ENCODE data around the gene EMC10.

The EMC10 gene

GRCh38 chr19:50453243-50453642 lies 23.1 kb upstream of the EMC10 start:
- DNase-seq, result no peak
- ChIA-PET CTCF (interaction anchor here (0.6 kb wide), 1 partner anchor 96 kb away, joined by 3 read pairs; no protein-coding TSS in a partner anchor), POLR2A (no interaction called here)
- H3K27me3 ChIP-seq (replicated peaks in 2 of 5; ENCODE audit: control insufficient read depth in 4 of 5, insufficient read depth in 5 of 5, low read length in 4 of 5), result peaks cover 0 to 18% (median 5%) of the 10 kb centered on the region in 5 experiments
- WGBS (ENCODE audit: insufficient coverage), result 100% methylated on average over 2 of the region's 3 CpGs
- no peak overlapping the region for H3K27ac ChIP-seq (ENCODE audit: insufficient read depth in 1 of 2, low read depth in 1 of 2, low read length in 2 of 2, poor library complexity in 1 of 2, severe bottlenecking in 2 of 2)
- H3K9me3 ChIP-seq (ENCODE audit: control extremely low read depth in 1 of 5, control insufficient read depth in 4 of 5, insufficient read depth in 2 of 5, low read depth in 1 of 5, low read length in 4 of 5), result no peaks in the 10 kb centered on the region
- no peaks in the 10 kb centered on the region for H3K4me1 ChIP-seq (ENCODE audit: control extremely low read depth in 1 of 4, control insufficient read depth in 4 of 4, insufficient read depth in 4 of 4, low read length in 3 of 4)
- H3K4me3 ChIP-seq (ENCODE audit: control insufficient read depth in 1 of 7, extremely low read depth in 1 of 7, insufficient read depth in 4 of 7, low read depth in 2 of 7, low read length in 6 of 7), result no peak overlapping the region
- H3K36me3 ChIP-seq (ENCODE audit: control insufficient read depth in 4 of 4, insufficient read depth in 4 of 4, low read length in 3 of 4), result no peaks in the 10 kb centered on the region

- no peak for DNase-seq
- no peaks in the 10 kb centered on the region for H3K4me1 ChIP-seq (ENCODE audit: control extremely low read depth in 1 of 4, control insufficient read depth in 4 of 4, insufficient read depth in 4 of 4, low read length in 3 of 4)
- H3K27ac ChIP-seq (ENCODE audit: insufficient read depth in 1 of 2, low read depth in 1 of 2, low read length in 2 of 2, poor library complexity in 1 of 2, severe bottlenecking in 2 of 2), result no peak overlapping the region
- H3K9me3 ChIP-seq (ENCODE audit: control extremely low read depth in 1 of 5, control insufficient read depth in 4 of 5, insufficient read depth in 2 of 5, low read depth in 1 of 5, low read length in 4 of 5), result no peaks in the 10 kb centered on the region
- 87% methylated on average over 2 of the region's 2 CpGs for WGBS (ENCODE audit: insufficient coverage)
- POLR2A ChIA-PET, result no interaction called here
- CTCF ChIA-PET, result interaction anchor here (1.5 kb wide), 1 partner anchor 28 kb away, joined by 3 read pairs; no protein-coding TSS in a partner anchor
- H3K4me3 ChIP-seq (ENCODE audit: control insufficient read depth in 1 of 7, extremely low read depth in 1 of 7, insufficient read depth in 4 of 7, low read depth in 2 of 7, low read length in 6 of 7), result no peak overlapping the region
- peaks cover 0 to 31% (median 6%) of the 10 kb centered on the region in 5 experiments for H3K27me3 ChIP-seq (replicated peaks in 2 of 5; ENCODE audit: control insufficient read depth in 4 of 5, insufficient read depth in 5 of 5, low read length in 4 of 5)
- H3K36me3 ChIP-seq (ENCODE audit: control insufficient read depth in 4 of 4, insufficient read depth in 4 of 4, low read length in 3 of 4), result no peaks in the 10 kb centered on the region
Measured at GRCh38 chr19:50455992-50456391, 20.3 kb upstream of the EMC10 start.

- H3K4me1 ChIP-seq (ENCODE audit: control extremely low read depth in 1 of 4, control insufficient read depth in 4 of 4, insufficient read depth in 4 of 4, low read length in 3 of 4), result no peaks in the 10 kb centered on the region
- no peak overlapping the region for H3K27ac ChIP-seq (ENCODE audit: insufficient read depth in 1 of 2, low read depth in 1 of 2, low read length in 2 of 2, poor library complexity in 1 of 2, severe bottlenecking in 2 of 2)
- ChIA-PET CTCF (interaction anchor here (0.6 to 1.5 kb wide), 2 partner anchors 29 to 521 kb away, joined by 3 read pairs; no protein-coding TSS in a partner anchor), POLR2A (interaction anchor here (0.5 kb wide), 1 partner anchor 30 kb away, joined by 5 read pairs; no protein-coding TSS in a partner anchor)
- peaks cover 0 to 30% (median 6%) of the 10 kb centered on the region in 5 experiments for H3K27me3 ChIP-seq (replicated peaks in 2 of 5; ENCODE audit: control insufficient read depth in 4 of 5, insufficient read depth in 5 of 5, low read length in 4 of 5)
- H3K4me3 ChIP-seq (ENCODE audit: control insufficient read depth in 1 of 7, extremely low read depth in 1 of 7, insufficient read depth in 4 of 7, low read depth in 2 of 7, low read length in 6 of 7), result no peak overlapping the region
- no peaks in the 10 kb centered on the region for H3K9me3 ChIP-seq (ENCODE audit: control extremely low read depth in 1 of 5, control insufficient read depth in 4 of 5, insufficient read depth in 2 of 5, low read depth in 1 of 5, low read length in 4 of 5)
- no peaks in the 10 kb centered on the region for H3K36me3 ChIP-seq (ENCODE audit: control insufficient read depth in 4 of 4, insufficient read depth in 4 of 4, low read length in 3 of 4)
- DNase-seq, result no peak
- 94% methylated on average over 5 of the region's 5 CpGs for WGBS (ENCODE audit: insufficient coverage)
Measured at GRCh38 chr19:50457300-50457699, 19.0 kb upstream of the EMC10 start.

GRCh38 chr19:50458396-50459066 lies 17.8 kb upstream of the EMC10 start:
- Histone ChIP-seq H3K36me3 (ENCODE audit: control insufficient read depth in 4 of 4, insufficient read depth in 4 of 4, low read length in 3 of 4) (no peaks in the 10 kb centered on the region), H3K9me3 (ENCODE audit: control extremely low read depth in 1 of 5, control insufficient read depth in 4 of 5, insufficient read depth in 2 of 5, low read depth in 1 of 5, low read length in 4 of 5) (no peaks in the 10 kb centered on the region), H3K4me1 (ENCODE audit: control extremely low read depth in 1 of 4, control insufficient read depth in 4 of 4, insufficient read depth in 4 of 4, low read length in 3 of 4) (no peaks in the 10 kb centered on the region), H3K4me3 (ENCODE audit: control insufficient read depth in 1 of 7, extremely low read depth in 1 of 7, insufficient read depth in 4 of 7, low read depth in 2 of 7, low read length in 6 of 7) (no peak overlapping the region), H3K27ac (ENCODE audit: insufficient read depth in 1 of 2, low read depth in 1 of 2, low read length in 2 of 2, poor library complexity in 1 of 2, severe bottlenecking in 2 of 2) (no peak overlapping the region), H3K27me3 (replicated peaks in 2 of 5; ENCODE audit: control insufficient read depth in 4 of 5, insufficient read depth in 5 of 5, low read length in 4 of 5) (peaks cover 0 to 30% (median 6%) of the 10 kb centered on the region in 5 experiments)
- WGBS (ENCODE audit: insufficient coverage), result 31% methylated on average over 50 of the region's 50 CpGs
- POLR2A ChIA-PET, result no interaction called here
- CTCF ChIA-PET, result interaction anchor here (1.4 kb wide), 1 partner anchor 90 kb away, joined by 4 read pairs; no protein-coding TSS in a partner anchor
- no peak for DNase-seq

GRCh38 chr19:50459067-50459456 lies 17.2 kb upstream of the EMC10 start:
- no peaks in the 10 kb centered on the region for H3K36me3 ChIP-seq (ENCODE audit: control insufficient read depth in 4 of 4, insufficient read depth in 4 of 4, low read length in 3 of 4)
- DNase-seq, result no peak
- H3K27ac ChIP-seq (ENCODE audit: insufficient read depth in 1 of 2, low read depth in 1 of 2, low read length in 2 of 2, poor library complexity in 1 of 2, severe bottlenecking in 2 of 2), result no peak overlapping the region
- WGBS (ENCODE audit: insufficient coverage), result 29% methylated on average over 17 of the region's 32 CpGs
- no peaks in the 10 kb centered on the region for H3K9me3 ChIP-seq (ENCODE audit: control extremely low read depth in 1 of 5, control insufficient read depth in 4 of 5, insufficient read depth in 2 of 5, low read depth in 1 of 5, low read length in 4 of 5)
- H3K4me1 ChIP-seq (ENCODE audit: control extremely low read depth in 1 of 4, control insufficient read depth in 4 of 4, insufficient read depth in 4 of 4, low read length in 3 of 4), result no peaks in the 10 kb centered on the region
- H3K27me3 ChIP-seq (replicated peaks in 2 of 5; ENCODE audit: control insufficient read depth in 4 of 5, insufficient read depth in 5 of 5, low read length in 4 of 5), result peaks cover 0 to 30% (median 6%) of the 10 kb centered on the region in 5 experiments
- no peak overlapping the region for H3K4me3 ChIP-seq (ENCODE audit: control insufficient read depth in 1 of 7, extremely low read depth in 1 of 7, insufficient read depth in 4 of 7, low read depth in 2 of 7, low read length in 6 of 7)
- ChIA-PET POLR2A (no interaction called here), CTCF (interaction anchor here (1.4 kb wide), 1 partner anchor 91 kb away, joined by 4 read pairs; no protein-coding TSS in a partner anchor)

- ChIA-PET CTCF (interaction anchor here (1.0 to 3.9 kb wide), 5 partner anchors 9 to 103 kb away, joined by 3 to 25 read pairs (median 7); no protein-coding TSS in a partner anchor), POLR2A (no interaction called here)
- Histone ChIP-seq H3K4me1 (ENCODE audit: control extremely low read depth in 1 of 4, control insufficient read depth in 4 of 4, insufficient read depth in 4 of 4, low read length in 3 of 4) (no peaks in the 10 kb centered on the region), H3K27ac (ENCODE audit: insufficient read depth in 1 of 2, low read depth in 1 of 2, low read length in 2 of 2, poor library complexity in 1 of 2, severe bottlenecking in 2 of 2) (no peak overlapping the region), H3K27me3 (replicated peaks in 2 of 5; ENCODE audit: control insufficient read depth in 4 of 5, insufficient read depth in 5 of 5, low read length in 4 of 5) (peaks cover 0 to 30% (median 6%) of the 10 kb centered on the region in 5 experiments), H3K9me3 (ENCODE audit: control extremely low read depth in 1 of 5, control insufficient read depth in 4 of 5, insufficient read depth in 2 of 5, low read depth in 1 of 5, low read length in 4 of 5) (no peaks in the 10 kb centered on the region), H3K36me3 (ENCODE audit: control insufficient read depth in 4 of 4, insufficient read depth in 4 of 4, low read length in 3 of 4) (no peaks in the 10 kb centered on the region), H3K4me3 (ENCODE audit: control insufficient read depth in 1 of 7, extremely low read depth in 1 of 7, insufficient read depth in 4 of 7, low read depth in 2 of 7, low read length in 6 of 7) (no peak overlapping the region)
- DNase-seq, result no peak
- WGBS (ENCODE audit: insufficient coverage), result no CpG with 5 or more reads among the region's 1 CpG
Measured at GRCh38 chr19:50459638-50460037, 16.7 kb upstream of the EMC10 start.

GRCh38 chr19:50460161-50460765 lies 16.0 kb upstream of the EMC10 start:
- Histone ChIP-seq H3K36me3 (ENCODE audit: control insufficient read depth in 4 of 4, insufficient read depth in 4 of 4, low read length in 3 of 4) (no peaks in the 10 kb centered on the region), H3K9me3 (ENCODE audit: control extremely low read depth in 1 of 5, control insufficient read depth in 4 of 5, insufficient read depth in 2 of 5, low read depth in 1 of 5, low read length in 4 of 5) (no peaks in the 10 kb centered on the region), H3K4me3 (ENCODE audit: control insufficient read depth in 1 of 7, extremely low read depth in 1 of 7, insufficient read depth in 4 of 7, low read depth in 2 of 7, low read length in 6 of 7) (peak overlapping the region in 1 of 7 experiments; percentile 24), H3K27ac (ENCODE audit: insufficient read depth in 1 of 2, low read depth in 1 of 2, low read length in 2 of 2, poor library complexity in 1 of 2, severe bottlenecking in 2 of 2) (no peak overlapping the region), H3K4me1 (ENCODE audit: control extremely low read depth in 1 of 4, control insufficient read depth in 4 of 4, insufficient read depth in 4 of 4, low read length in 3 of 4) (no peaks in the 10 kb centered on the region), H3K27me3 (replicated peaks in 2 of 5; ENCODE audit: control insufficient read depth in 4 of 5, insufficient read depth in 5 of 5, low read length in 4 of 5) (peaks cover 0 to 30% (median 6%) of the 10 kb centered on the region in 5 experiments)
- WGBS (ENCODE audit: insufficient coverage), result 47% methylated on average over 12 of the region's 13 CpGs
- CTCF ChIA-PET, result interaction anchor here (0.7 to 3.9 kb wide), 18 partner anchors 10 to 109 kb away, joined by 3 to 25 read pairs (median 4); partner anchors contain the start of genes JOSD2 and NAPSA
- POLR2A ChIA-PET, result no interaction called here
- DNase-seq, result peak; percentile 27 to 62 (median 35)

All from common myeloid progenitor, CD34-positive (primary cell).